PFSK-1 (cell line): ENCODE data around the gene TMEM225B.

ENCODE experiments used
- FOXP2 ChIP-seq: optimal IDR thresholded peaks from 2 replicates; pipeline ENCODE3; 2011; ENCODE audit warnings: borderline replicate concordance, control low read depth, inconsistent platforms; ENCODE audit not compliant: insufficient read depth; ENCODE audit errors: extremely low read length, extremely low read depth
- POLR2AphosphoS5 ChIP-seq: IDR thresholded peaks from 2 replicates; pipeline ENCODE4 v1.6.1; 2012; ENCODE audit warnings: low read depth, mild to moderate bottlenecking, control low read depth, low read length, moderate library complexity
- REST ChIP-seq, 2 experiments: IDR thresholded peaks; 2 replicates each; pipeline versions ENCODE4 v1.6.1 to v1.8.0; 2011 to 2012; ENCODE audit warnings: low read depth in 2 of 2, low read length in 2 of 2, control low read depth in 1 of 2, inconsistent platforms in 1 of 2, mild to moderate bottlenecking in 1 of 2, moderate library complexity in 1 of 2; ENCODE audit not compliant: insufficient read depth in 1 of 2
- SIN3A ChIP-seq: IDR thresholded peaks from 2 replicates; pipeline ENCODE4 v1.6.1; 2012; ENCODE audit warnings: mild to moderate bottlenecking, low read length, moderate library complexity, borderline replicate concordance; ENCODE audit not compliant: insufficient read depth
- TAF1 ChIP-seq: IDR thresholded peaks from 2 replicates; pipeline ENCODE4 v1.6.1; 2012; ENCODE audit warnings: low read length, control low read depth, borderline replicate concordance; ENCODE audit not compliant: insufficient read depth

TMEM225B gene

GRCh38 chr7:99645590-99645989, 47.5 kb downstream of the TMEM225B start:
- TF ChIP-seq REST (IDR thresholded peaks at IDR 0.05; ENCODE audit: insufficient read depth in 1 of 2, low read depth in 2 of 2, low read length in 2 of 2) (no peak), TAF1 (no peak), FOXP2 (no peak)

GRCh38 chr7:99648843-99649242, 50.8 kb downstream of the TMEM225B start:
- TF ChIP-seq TAF1: no peak
- no peak for TF ChIP-seq SIN3A
- TF ChIP-seq FOXP2: no peak
- no peak for TF ChIP-seq REST (IDR thresholded peaks at IDR 0.05; ENCODE audit: insufficient read depth in 1 of 2, low read depth in 2 of 2, low read length in 2 of 2)
- no peak for TF ChIP-seq POLR2AphosphoS5

- no peak for TF ChIP-seq TAF1
- no peak for TF ChIP-seq REST (IDR thresholded peaks at IDR 0.05; ENCODE audit: insufficient read depth in 1 of 2, low read depth in 2 of 2, low read length in 2 of 2)
- TF ChIP-seq SIN3A: no peak
- TF ChIP-seq POLR2AphosphoS5: no peak
- no peak for TF ChIP-seq FOXP2
Observed at GRCh38 chr7:99651290-99651689, 53.2 kb downstream of the TMEM225B start.

GRCh38 chr7:99652671-99653070, 54.6 kb downstream of the TMEM225B start:
- TF ChIP-seq POLR2AphosphoS5 (no peak), TAF1 (no peak), SIN3A (no peak), REST (IDR thresholded peaks at IDR 0.05; ENCODE audit: insufficient read depth in 1 of 2, low read depth in 2 of 2, low read length in 2 of 2) (no peak), FOXP2 (no peak)

GRCh38 chr7:99653754-99654153, 55.7 kb downstream of the TMEM225B start:
- TF ChIP-seq FOXP2 (no peak), POLR2AphosphoS5 (no peak), TAF1 (no peak), SIN3A (no peak), REST (IDR thresholded peaks at IDR 0.05; ENCODE audit: insufficient read depth in 1 of 2, low read depth in 2 of 2, low read length in 2 of 2) (no peak)
